Neural crest cell (in vitro differentiated cells): ENCODE data around the gene GRPEL1. TPM values are rescaled to one million over a fixed set of nuclear protein-coding genes. Genes with fewer than 3 reads are reported as not detected.

Experiments
- DNase-seq: peaks from one replicate; pipeline ENCODE4 v3.0.0; 2021; ENCODE audit warnings: low read depth, mixed read lengths, low spot score
- H3K27ac Mint-ChIP-seq: one replicate; pipeline ENCODE4 v1.8.0; 2021; ENCODE audit warnings: mild to moderate bottlenecking, mixed read lengths; ENCODE audit not compliant: unreplicated experiment
- H3K27me3 Mint-ChIP-seq: 2 replicates; pipeline ENCODE4 v1.8.0; 2021; ENCODE audit warnings: low read depth, mild to moderate bottlenecking, mixed read lengths
- H3K36me3 Mint-ChIP-seq: 2 replicates; pipeline ENCODE4 v1.8.0; 2021; ENCODE audit warnings: low read depth, mild to moderate bottlenecking, mixed read lengths
- H3K4me1 Mint-ChIP-seq: 2 replicates; pipeline ENCODE4 v1.8.0; 2021; ENCODE audit warnings: mixed read lengths
- H3K4me3 Mint-ChIP-seq: one replicate; pipeline ENCODE4 v1.8.0; 2021; ENCODE audit warnings: mild to moderate bottlenecking, mixed read lengths
- H3K9me3 Mint-ChIP-seq: 2 replicates; pipeline ENCODE4 v1.8.0; 2021; ENCODE audit warnings: mixed read lengths
- total RNA-seq: library from RNA; stranded (reverse); gene quantifications from 2 replicates; pipeline ENCODE4 v1.2.1, GENCODE V29; 2021
- TF ChIP-seq, protein P1 (sequence below): fragments of 200-600 bp; sonication (generic); conservative IDR thresholded peaks from 2 replicates; pipeline ENCODE4 v1.5.0; 2021; ENCODE audit warnings: antibody characterized with exemption, mild to moderate bottlenecking

The GRPEL1 gene
- total RNA-seq, 1 donor from 2014 or later: 28.2 TPM

DNA sequence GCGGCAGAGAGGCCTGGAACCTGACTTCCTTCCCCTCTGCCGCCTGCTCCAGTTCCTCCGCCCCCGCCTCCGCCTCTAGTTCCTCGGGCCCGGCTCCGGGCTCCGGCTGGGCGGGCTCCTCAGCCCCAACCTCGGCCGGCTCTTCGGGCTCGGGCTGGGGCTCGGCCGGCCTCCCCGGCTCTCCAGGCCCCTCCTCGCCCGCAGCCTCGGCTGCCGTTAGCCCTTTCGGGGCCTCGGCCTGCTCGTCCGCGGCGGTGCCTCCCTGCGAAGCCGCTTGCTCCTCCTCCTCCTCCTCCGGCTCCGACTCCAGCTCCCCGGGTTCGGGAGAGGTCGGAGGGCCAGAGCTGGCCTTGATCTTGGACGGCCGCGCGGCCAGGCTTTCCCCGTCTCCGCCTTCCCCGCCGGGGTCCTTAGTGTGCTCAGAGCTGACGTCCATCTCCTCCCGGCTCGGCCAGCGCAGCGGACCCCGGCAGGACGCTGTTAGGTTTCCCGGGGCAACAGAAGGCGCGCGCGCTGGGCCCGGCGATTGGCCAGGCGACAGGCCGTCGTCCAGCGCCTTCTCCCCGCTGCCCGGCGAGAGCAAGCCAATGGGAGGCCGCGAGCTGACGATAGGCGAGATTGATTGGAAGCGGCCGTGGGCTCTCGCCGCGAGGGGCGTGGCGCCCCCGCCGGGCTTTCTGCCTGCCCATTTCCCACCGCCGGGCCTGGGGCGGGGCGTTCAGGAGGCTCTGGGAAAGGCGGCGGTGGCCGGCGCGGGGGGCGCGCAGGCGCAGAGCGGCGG is 25.2 kb downstream of the GRPEL1 start:
- no peaks in the 10 kb centered on the region for H3K9me3 Mint-ChIP-seq
- TF ChIP-seq, protein P1, sequence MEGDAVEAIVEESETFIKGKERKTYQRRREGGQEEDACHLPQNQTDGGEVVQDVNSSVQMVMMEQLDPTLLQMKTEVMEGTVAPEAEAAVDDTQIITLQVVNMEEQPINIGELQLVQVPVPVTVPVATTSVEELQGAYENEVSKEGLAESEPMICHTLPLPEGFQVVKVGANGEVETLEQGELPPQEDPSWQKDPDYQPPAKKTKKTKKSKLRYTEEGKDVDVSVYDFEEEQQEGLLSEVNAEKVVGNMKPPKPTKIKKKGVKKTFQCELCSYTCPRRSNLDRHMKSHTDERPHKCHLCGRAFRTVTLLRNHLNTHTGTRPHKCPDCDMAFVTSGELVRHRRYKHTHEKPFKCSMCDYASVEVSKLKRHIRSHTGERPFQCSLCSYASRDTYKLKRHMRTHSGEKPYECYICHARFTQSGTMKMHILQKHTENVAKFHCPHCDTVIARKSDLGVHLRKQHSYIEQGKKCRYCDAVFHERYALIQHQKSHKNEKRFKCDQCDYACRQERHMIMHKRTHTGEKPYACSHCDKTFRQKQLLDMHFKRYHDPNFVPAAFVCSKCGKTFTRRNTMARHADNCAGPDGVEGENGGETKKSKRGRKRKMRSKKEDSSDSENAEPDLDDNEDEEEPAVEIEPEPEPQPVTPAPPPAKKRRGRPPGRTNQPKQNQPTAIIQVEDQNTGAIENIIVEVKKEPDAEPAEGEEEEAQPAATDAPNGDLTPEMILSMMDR: peak; percentile 51
- H3K4me1 Mint-ChIP-seq: peaks cover 34% of the 10 kb centered on the region
- H3K36me3 Mint-ChIP-seq: no peaks in the 10 kb centered on the region
- DNase-seq: peak; percentile 95
- H3K27ac Mint-ChIP-seq: peak overlapping the region; percentile 88
- H3K27me3 Mint-ChIP-seq: no peaks in the 10 kb centered on the region
- H3K4me3 Mint-ChIP-seq: peak overlapping the region; percentile 96

DNA sequence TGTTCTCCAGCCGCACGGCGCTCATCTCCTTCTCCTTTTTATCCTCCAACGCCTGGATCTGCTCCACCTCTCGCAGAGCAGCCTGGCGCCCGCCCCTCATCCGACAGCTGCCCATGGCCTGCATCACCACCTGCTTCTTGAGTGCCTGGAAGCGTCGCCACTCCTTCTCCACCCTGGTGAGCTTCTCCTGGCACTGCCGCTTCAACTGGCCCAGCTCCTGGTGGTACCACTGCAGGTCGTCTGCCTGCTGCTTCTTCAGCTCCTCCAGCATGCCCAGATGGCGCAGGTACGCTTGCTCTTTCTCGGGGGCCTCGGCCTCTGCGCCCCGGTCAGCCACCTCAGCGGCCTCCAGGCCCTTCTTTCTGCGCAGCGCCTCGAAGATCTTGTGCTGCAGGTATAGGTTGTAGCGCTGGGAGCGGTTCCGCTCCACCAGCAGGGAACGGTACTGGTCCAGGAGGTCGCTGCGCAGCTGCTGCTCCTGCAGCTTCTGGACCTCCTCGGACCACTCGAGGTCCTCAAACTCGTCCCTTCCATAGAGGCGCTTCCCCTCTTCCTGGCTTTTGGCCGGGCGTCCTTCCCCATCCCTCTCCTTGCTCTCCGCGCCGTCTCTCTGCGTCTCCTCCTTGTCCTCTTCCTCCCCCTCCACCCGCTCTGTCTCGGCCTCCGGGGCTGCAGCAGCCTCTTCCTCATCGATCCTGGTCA is 25.9 kb downstream of the GRPEL1 start:
- Mint-ChIP-seq H3K4me3 (peak overlapping the region; percentile 91), H3K9me3 (no peaks in the 10 kb centered on the region), H3K4me1 (peaks cover 34% of the 10 kb centered on the region), H3K27ac (peak overlapping the region; percentile 72), H3K36me3 (no peaks in the 10 kb centered on the region), H3K27me3 (no peaks in the 10 kb centered on the region)
- TF ChIP-seq, protein P1: no peak
- no peak for DNase-seq

DNA sequence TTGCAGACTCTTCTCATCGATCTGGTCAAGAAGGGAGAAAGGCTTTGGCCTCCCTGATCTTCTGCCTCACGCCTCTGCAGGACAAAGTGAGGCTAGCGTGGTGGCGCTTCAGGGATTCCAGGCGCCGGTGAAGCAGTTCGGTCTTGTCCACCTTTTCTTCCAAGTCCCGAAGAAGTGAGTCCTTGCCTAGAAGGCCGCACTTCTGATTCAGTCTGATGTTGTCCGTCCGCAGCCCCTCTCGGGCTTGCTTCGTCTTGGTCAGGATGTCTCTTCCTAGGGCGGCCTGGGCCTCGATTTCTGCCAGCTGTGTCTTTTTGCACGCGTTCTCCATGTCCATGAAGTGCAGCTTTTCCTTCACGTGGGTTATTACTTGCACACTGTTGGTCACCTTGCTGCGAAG is 26.6 kb downstream of the GRPEL1 start:
- no peak for DNase-seq

DNA sequence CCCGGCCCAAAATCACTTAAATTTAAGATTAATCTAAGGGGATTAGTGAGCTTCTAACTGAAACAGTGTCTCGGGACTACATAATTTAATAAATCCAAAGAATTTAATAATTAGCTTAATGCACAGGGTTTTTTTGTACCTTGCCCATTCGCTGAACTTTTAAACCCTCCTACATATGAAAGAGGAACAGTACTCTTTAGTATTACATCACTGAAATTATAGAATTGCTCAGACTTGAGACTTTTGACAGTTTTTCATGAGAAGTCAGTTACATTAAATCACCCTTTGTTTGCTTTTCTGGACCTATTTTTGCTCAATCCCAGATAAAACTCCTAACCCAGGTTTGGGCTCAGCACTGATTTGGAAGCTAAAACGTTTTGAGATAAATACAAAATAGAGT is 27.1 kb downstream of the GRPEL1 start:
- Mint-ChIP-seq H3K4me1 (peaks cover 32% of the 10 kb centered on the region), H3K27ac (no peak overlapping the region), H3K4me3 (peak overlapping the region; percentile 91), H3K27me3 (no peaks in the 10 kb centered on the region), H3K36me3 (no peaks in the 10 kb centered on the region), H3K9me3 (no peaks in the 10 kb centered on the region)
- TF ChIP-seq, protein P1: no peak
- DNase-seq: no peak

More for the DNA sequence above, 26.6 kb downstream of the GRPEL1 start:
- Mint-ChIP-seq H3K27me3 (no peaks in the 10 kb centered on the region), H3K4me1 (peaks cover 34% of the 10 kb centered on the region), H3K36me3 (no peaks in the 10 kb centered on the region), H3K27ac (no peak overlapping the region), H3K9me3 (no peaks in the 10 kb centered on the region), H3K4me3 (peak overlapping the region; percentile 91)
- TF ChIP-seq, protein P1: no peak

DNA sequence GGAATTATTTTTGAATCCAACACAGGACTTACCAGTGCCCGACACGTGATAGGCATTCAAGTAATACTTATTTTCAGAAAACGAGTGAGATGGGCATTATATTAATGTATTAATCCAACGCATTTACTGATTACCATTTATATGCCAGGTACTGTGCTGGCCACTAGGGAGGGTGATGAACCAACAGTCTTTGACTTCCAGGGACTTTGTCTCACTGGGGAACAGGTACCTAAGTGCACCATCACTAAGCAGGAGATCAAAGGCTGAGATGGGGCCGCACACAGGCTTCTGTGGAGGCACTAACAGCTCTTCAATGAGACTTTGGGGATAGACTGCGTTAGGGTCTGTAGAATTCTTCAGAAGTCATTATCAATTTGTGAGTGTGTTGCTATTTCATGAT is 30.4 kb downstream of the GRPEL1 start:
- no peak for DNase-seq
- TF ChIP-seq, protein P1: peak; percentile 28
- H3K9me3 Mint-ChIP-seq: no peaks in the 10 kb centered on the region
- peak overlapping the region; percentile 48 for H3K4me3 Mint-ChIP-seq
- H3K27ac Mint-ChIP-seq: no peak overlapping the region
- peaks cover 10% of the 10 kb centered on the region for H3K4me1 Mint-ChIP-seq
- H3K27me3 Mint-ChIP-seq: no peaks in the 10 kb centered on the region
- no peaks in the 10 kb centered on the region for H3K36me3 Mint-ChIP-seq
